ENCODE results near the gene CCNY. TPM values are rescaled to one million over a fixed set of nuclear protein-coding genes. Genes with fewer than 3 reads are reported as not detected.

The CCNY gene
- total RNA-seq, 2 donors from 2014 or later: 31.6 to 54.0 TPM

DNA sequence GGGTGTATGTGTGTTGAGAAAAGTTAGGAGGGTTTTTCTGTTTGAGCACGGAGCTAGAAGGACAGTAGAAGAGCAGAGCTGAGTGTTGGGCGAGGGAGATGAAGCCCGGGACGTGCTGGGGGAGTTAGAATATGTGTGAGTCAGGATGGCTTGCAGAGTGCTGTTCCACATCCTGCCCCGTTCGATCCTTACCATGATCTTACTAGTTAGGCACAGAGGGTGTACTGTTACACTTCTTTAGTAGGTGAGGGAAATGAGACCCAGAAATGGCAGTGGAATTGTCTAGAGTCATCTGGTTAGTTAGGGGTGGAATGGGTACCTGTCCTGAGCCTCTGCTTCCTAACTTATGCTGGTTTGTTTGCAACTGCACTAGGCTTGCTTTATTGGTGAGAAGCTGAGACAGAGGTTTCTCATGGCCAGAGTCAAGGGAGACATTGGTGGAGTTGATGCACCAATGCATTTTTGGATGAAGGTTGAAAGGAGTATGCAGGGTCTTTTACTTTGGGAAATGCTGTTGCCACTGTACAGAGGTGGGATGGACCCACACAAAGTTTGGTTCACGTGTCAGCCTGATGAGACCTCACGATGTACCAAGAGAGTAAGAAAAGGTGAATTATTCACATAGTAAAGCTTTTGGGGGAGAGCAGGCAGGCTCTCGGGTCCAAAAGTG lies 42.4 kb downstream of the CCNY start:
- Histone ChIP-seq H3K9me3 (no peaks in the 10 kb centered on the region), H3K4me3 (no peak overlapping the region), H3K4me1 (replicated peaks) (no peaks in the 10 kb centered on the region), H3K27ac (no peak overlapping the region), H3K27me3 (replicated peaks; ENCODE audit: insufficient read depth) (no peaks in the 10 kb centered on the region), H3K36me3 (no peaks in the 10 kb centered on the region)
- 77% methylated on average over 9 of the region's 9 CpGs for WGBS
- intact Hi-C loops (cut with DNase I): no loop called here
- TF ChIP-seq, protein P1, sequence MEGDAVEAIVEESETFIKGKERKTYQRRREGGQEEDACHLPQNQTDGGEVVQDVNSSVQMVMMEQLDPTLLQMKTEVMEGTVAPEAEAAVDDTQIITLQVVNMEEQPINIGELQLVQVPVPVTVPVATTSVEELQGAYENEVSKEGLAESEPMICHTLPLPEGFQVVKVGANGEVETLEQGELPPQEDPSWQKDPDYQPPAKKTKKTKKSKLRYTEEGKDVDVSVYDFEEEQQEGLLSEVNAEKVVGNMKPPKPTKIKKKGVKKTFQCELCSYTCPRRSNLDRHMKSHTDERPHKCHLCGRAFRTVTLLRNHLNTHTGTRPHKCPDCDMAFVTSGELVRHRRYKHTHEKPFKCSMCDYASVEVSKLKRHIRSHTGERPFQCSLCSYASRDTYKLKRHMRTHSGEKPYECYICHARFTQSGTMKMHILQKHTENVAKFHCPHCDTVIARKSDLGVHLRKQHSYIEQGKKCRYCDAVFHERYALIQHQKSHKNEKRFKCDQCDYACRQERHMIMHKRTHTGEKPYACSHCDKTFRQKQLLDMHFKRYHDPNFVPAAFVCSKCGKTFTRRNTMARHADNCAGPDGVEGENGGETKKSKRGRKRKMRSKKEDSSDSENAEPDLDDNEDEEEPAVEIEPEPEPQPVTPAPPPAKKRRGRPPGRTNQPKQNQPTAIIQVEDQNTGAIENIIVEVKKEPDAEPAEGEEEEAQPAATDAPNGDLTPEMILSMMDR (IDR thresholded peaks at IDR 0.05): no peak
- no peak for TF ChIP-seq POLR2A (IDR thresholded peaks at IDR 0.05)
- TF ChIP-seq POLR2AphosphoS5 (IDR thresholded peaks at IDR 0.05): no peak
- no peak for DNase-seq (ENCODE audit: low spot score)

DNA sequence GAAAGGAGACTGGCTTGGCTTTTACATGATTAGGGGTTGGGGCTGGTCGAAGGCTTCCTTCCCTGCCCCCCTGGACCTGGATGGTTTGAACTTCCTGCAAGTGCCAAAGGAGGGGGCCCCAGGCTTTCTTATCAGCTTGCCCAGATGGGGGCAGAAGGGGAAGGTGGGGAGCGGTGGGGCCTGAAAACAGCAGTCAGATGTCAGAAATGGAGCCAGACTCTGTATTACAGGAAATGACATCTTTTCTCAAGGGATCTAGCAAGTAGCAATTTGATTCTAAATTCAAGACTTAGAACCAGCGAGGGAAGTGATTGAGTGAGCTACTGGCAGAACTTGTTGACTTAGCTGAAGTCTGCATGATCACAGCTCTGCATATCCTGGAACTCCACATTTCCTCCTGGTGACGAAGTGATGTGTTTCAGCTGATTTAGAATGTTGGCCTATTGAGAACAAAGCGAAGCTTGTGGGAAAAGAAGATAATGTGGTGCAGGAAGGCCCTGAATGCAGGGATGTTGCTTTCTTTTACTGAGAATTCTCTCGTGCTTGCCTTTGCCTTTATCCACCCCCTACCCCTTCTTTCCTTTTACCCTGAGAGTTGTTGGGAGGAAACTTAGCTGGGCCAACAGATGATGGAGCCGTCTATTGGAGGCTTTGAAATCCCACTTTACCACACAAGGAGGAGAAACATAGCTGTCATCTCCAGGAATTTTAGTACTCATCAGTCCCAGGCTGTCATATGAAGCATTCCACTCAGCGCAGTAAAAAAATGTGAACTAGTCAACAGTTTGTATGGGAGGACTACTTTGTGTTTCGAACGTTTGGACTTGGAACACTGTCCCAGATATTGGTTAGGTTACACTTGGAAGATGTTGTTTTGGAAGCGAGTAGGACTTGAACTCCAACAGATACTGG lies 43.2 kb downstream of the CCNY start:
- 66% methylated on average over 11 of the region's 11 CpGs for WGBS
- intact Hi-C loops (cut with DNase I): no loop called here
- DNase-seq (ENCODE audit: low spot score): no peak
- no peak overlapping the region for H3K27ac ChIP-seq
- TF ChIP-seq, protein P1 (IDR thresholded peaks at IDR 0.05): no peak
- peak; percentile 37 for TF ChIP-seq POLR2AphosphoS5 (IDR thresholded peaks at IDR 0.05)
- no peaks in the 10 kb centered on the region for H3K36me3 ChIP-seq
- H3K27me3 ChIP-seq (replicated peaks; ENCODE audit: insufficient read depth): no peaks in the 10 kb centered on the region
- no peak overlapping the region for H3K4me3 ChIP-seq
- H3K4me1 ChIP-seq (replicated peaks): no peaks in the 10 kb centered on the region
- no peaks in the 10 kb centered on the region for H3K9me3 ChIP-seq

DNA sequence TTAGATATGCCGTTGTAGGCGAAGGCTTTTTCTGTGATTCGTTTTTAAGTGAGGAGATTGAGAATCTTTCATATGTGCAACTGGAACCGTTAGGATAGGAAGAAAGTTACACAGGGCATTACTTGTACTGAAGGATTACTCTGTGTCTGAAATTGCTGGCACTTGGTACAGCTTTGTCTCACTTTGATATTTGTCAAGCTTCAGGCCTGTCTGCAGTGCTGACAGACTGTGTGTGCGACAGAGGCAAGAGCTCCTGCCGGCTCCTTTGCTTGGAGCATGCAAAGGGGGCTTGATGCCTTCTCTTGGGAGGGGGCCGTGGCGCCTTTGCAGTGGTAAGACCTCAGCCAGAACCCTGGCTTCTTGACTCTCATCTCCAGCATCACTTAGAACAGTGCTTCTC lies 45.8 kb downstream of the CCNY start:
- Histone ChIP-seq H3K27me3 (replicated peaks; ENCODE audit: insufficient read depth) (no peaks in the 10 kb centered on the region), H3K4me1 (replicated peaks) (no peaks in the 10 kb centered on the region), H3K4me3 (no peak overlapping the region), H3K9me3 (no peaks in the 10 kb centered on the region), H3K36me3 (no peaks in the 10 kb centered on the region), H3K27ac (no peak overlapping the region)
- intact Hi-C loops (cut with DNase I): no loop called here
- 84% methylated on average over 8 of the region's 8 CpGs for WGBS
- DNase-seq (ENCODE audit: low spot score): no peak
- TF ChIP-seq, protein P1 (IDR thresholded peaks at IDR 0.05): no peak
- TF ChIP-seq POLR2AphosphoS5 (IDR thresholded peaks at IDR 0.05) (no peak), POLR2A (IDR thresholded peaks at IDR 0.05) (no peak)

DNA sequence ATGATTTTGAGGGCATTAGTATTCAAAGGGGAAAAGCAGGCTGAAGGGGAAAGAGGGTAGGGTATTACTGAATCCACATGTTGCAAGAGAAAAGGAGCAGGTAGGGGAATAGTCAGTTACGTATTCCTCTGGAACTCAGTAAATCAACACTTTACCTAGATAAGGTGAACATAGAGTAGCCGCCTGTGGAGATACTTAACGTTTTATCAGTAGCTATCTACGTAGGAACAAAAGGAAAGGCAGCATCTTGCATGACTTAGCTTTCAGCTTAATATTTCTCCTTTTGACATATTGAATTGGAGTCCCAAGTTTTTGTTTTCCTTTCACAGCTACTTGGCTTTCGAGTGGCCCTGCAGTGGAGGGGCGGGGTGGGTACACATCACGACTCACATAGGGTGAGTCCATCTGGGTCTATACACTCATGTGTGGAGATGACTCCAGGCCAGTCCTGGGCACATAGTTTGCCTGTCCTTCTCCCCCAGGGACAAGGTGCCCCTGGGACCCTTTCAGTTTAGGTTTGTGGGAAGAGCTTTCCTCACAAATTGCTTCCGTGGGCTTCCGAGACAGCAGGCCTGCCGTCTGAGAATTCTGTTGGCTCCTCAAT lies 48.1 kb downstream of the CCNY start:
- Histone ChIP-seq H3K27ac (no peak overlapping the region), H3K4me1 (replicated peaks) (peaks cover 4% of the 10 kb centered on the region), H3K9me3 (no peaks in the 10 kb centered on the region), H3K4me3 (no peak overlapping the region), H3K36me3 (no peaks in the 10 kb centered on the region), H3K27me3 (replicated peaks; ENCODE audit: insufficient read depth) (no peaks in the 10 kb centered on the region)
- 91% methylated on average over 10 of the region's 10 CpGs for WGBS
- no peak for DNase-seq (ENCODE audit: low spot score)
- TF ChIP-seq, protein P1 (IDR thresholded peaks at IDR 0.05): no peak
- TF ChIP-seq POLR2AphosphoS5 (IDR thresholded peaks at IDR 0.05) (no peak), POLR2A (IDR thresholded peaks at IDR 0.05) (no peak)
- intact Hi-C loops (cut with DNase I): no loop called here

Measured in prostate gland (tissue), 2 donors.